NCI-H2081 (cell line): ENCODE measurements around the gene CEND1.
A peak's percentile ranks its signal among the peaks of the same experiment; 100 is the strongest.

Source experiments
- DNase-seq, 2 experiments: peaks; one replicate each; lab custom pipeline; 2025; lab: John Stamatoyannopoulos, UW

CEND1 gene

GRCh38 chr11:811446-812245 lies 21.8 kb upstream of the CEND1 start:
- no peak for DNase-seq

DNA sequence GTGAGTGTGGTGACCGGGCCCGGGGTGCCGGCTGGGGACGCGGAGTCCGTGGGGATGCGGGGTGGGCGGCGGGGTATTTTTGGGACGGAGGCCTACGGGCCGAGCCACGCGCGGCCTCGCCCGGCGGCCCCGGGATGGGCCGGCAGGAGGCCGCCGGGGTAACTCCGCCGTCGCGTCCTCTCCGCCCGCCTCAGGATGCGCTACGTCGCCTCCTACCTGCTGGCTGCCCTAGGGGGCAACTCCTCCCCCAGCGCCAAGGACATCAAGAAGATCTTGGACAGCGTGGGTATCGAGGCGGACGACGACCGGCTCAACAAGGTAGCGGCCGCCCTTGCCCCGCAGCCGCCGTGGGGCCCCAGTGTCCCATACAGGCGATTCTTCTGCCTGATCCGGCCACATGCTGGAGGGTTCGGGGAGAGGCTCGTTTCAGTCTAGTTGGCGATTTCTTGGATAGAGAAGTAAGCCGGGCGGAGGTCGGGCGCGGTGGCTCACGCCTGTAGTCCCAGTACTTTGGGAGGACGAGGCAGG lies 20.2 kb upstream of the CEND1 start:
- no peak for DNase-seq

DNA sequence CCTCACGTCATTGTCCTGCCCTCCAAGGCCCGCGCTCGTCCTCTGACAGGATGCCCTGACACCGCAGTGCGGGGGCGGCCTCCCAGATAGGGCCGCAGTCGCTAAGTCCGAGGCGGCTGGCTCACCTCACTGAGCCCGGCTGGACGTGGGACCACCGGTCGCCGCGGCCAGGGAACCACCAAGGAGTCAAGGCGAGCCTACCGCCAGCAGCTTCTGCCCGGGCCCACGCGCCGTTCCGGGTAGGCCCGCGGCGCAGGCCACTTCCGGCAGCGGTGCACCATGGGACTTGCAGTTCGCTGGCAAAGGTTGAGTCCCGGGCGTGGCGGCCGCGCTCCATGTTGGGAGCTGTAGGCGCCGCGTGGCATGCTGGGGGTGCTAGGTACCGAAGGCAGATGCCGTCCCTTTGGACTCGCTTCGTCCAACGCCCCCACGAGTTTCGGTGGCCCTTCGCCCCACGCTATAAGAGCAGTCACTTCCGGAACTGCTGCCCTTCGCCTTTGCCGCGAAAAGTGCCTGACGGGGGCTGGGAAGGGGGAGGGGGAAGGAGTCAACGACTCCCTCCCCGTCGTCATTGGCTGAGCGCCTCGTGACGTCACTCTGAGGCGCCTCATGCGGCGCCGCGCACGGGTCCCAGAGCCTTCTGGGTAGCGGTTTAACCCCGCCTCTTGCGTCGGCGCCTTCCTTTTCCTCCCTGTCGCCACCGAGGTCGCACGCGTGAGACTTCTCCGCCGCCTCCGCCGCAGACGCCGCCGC lies 19.6 kb upstream of the CEND1 start, which contains the start of gene RPLP2:
Gene RPLP2, plus strand, starts transcription at position 681 of the 753 bp plus-strand sequence. CDS start 268 bp downstream, outside the sequence.
- peak; percentile 95 to 98 for DNase-seq

GRCh38 chr11:808427-809286 lies 18.8 kb upstream of the CEND1 start:
- peak in 1 of 2 experiments; percentile 37 for DNase-seq

DNA sequence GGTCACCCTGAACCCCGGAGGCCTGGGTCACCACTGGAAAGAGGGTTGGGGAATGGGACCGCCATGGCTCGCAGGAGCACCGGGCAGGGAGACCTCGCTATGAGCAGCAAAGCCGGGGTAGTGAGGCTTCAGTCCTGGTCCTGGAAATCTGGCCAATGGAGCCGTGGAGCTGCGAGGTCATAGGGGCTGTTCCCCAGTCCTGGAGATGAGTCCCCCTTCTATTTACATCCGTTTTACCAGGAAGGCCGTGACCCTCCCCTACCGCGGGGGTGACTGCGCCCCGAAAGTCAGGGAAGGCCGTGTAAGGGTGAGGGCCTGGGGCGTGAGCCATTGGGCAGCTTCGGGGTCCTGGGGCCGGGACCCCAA lies 14.7 kb upstream of the CEND1 start:
- no peak for DNase-seq

DNA sequence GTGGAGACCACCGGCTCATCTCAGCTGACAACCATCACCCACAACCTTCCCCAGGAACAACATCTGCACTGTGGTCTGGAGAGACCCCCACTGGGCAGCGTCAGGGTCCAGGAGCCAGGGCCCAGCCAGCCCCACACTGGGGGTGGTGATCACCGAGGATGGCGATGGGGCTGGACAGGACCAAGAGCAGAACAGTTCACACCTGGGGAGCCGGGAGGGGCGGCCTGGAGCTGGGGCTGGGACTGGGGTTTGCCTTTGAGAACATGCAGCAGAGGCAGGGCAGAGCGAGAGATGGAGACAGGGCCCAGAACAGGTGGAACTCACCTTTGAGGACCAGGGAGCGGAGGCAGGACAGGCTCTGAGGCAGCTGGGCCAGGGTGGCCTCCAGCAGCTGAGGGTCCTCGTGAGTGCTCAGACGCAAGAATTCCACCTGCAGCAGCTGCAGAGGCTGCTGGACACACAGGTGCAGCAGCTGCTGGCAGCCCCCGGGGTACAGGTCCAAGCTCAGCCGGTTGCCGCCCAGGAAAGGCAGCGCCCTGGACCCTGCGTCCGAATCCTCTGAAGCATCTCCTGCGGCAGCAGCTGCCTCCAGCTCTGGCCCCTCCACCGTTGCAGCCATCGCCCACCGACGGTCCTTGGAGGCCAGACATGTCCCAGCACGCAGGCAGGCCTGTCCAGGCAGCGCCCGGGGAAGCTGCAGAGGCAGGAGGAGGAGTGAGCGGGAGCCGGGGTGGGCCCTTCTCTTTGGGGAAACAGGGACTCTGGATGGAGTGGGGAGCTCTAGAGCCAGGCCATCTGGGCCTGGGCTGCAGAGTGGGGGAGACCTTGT lies 14.1 kb upstream of the CEND1 start:
- peak; percentile 27 to 62 for DNase-seq

DNA sequence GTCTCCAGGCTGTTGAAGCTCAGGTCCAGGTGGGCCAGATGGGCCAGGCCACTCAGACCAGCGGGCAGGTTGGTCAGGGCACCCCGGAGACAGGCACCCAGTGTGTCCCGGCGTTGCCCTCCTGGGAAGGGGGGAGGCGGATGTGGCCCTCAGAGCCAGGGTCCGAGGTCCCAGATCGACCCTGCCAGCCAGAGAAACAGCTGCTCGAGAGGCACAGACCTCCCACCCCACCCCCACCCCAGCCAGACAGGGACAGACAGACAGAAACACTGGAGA lies 13.5 kb upstream of the CEND1 start:
- no peak for DNase-seq

- DNase-seq: no peak
Measured at GRCh38 chr11:802693-803466, 13.0 kb upstream of the CEND1 start.

GRCh38 chr11:802018-802617 lies 12.2 kb upstream of the CEND1 start:
- no peak for DNase-seq

DNA sequence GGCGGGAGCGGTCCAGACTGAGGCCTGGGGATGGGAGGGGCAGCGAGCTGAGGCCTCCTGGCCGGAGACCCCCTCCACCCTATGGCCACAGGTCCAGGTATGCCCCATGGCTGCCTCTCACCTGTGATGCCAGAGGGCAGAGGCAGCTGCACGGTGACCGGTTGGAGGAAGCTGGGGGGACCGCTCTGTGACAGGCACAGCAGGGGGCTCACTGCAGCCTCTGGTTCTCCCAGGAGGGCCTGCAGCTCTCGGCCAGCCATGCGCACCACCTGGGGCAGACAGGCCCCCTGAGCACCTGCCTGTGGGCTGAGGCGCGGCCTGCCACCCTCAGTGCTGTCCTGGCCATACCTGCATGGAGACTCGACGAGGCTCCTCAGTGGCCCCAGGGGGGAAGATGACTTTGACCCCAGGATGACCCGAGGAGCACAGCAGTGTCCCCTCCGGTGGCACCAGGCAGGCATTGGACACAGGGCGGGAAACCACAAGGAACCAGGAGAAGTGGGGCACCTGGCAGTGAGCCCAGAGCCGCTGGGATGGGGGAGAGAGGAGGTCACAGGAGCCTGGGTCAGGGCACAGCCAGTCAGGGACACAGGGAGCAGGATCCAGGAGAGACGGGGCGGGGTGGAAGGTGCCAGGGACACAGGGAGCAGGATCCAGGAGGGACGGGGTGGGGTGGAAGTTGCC lies 11.3 kb upstream of the CEND1 start:
- DNase-seq: no peak

DNA sequence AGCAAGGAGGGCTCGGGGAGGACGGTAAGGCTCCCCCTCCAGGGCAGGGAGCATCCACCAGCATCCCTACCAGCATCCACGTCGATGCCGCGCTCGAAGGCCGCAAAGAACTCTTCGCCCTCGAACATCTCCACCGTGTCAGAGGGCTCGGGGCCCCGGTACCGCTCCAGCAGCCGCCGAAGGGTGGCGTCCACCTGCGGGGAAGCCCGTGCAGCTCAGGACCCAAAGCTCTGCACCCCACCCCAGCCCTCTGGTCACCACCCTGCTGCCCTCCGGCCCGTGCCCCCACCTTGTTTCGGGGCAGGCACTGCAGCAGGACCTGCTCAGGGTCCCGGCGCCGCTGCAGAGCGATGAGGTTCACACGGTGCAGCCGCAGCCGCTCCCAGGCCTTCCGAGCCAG lies 10.6 kb upstream of the CEND1 start:
- no peak for DNase-seq

DNA sequence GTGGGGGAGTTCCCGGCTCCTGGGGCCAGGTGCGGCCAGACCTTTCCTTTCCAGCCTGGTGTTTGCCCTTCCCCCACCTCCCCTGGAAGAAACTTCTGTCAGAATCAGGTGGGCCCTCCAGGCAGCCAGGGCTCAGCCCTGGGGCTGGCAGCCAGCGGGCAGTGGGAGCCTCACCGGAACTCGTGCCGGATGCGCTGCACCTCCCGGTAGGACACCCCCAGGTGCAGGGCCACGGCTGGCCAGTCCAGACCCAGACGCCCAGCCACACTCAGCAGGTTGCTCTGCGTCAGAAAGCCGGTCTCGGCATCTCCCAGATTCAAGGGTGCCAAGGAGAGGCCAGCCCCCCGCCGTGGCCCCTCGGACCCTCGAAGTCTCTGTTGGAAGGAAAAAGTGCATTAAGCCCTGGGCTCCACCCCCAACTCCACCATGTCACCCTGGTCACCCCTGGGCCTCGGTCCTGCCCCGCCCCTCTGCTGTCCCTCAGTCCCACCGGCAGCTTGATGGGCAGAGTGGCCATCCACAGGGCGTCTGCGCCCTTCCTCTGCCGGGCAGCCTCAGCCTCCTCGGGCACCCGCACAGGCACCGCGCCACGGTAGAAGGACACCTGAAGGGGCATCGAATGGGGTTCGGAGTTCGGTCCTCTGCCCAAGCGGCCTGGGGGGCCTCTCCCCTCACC lies 9.9 kb upstream of the CEND1 start:
- no peak for DNase-seq

- DNase-seq: peak; percentile 69 to 73
Measured at GRCh38 chr11:798093-798713, 8.3 kb upstream of the CEND1 start, which contains the start of gene SLC25A22. SLC25A22 (minus strand) TSS chr11:798281; CDS start chr11:795006, 3,275 bp downstream.

DNA sequence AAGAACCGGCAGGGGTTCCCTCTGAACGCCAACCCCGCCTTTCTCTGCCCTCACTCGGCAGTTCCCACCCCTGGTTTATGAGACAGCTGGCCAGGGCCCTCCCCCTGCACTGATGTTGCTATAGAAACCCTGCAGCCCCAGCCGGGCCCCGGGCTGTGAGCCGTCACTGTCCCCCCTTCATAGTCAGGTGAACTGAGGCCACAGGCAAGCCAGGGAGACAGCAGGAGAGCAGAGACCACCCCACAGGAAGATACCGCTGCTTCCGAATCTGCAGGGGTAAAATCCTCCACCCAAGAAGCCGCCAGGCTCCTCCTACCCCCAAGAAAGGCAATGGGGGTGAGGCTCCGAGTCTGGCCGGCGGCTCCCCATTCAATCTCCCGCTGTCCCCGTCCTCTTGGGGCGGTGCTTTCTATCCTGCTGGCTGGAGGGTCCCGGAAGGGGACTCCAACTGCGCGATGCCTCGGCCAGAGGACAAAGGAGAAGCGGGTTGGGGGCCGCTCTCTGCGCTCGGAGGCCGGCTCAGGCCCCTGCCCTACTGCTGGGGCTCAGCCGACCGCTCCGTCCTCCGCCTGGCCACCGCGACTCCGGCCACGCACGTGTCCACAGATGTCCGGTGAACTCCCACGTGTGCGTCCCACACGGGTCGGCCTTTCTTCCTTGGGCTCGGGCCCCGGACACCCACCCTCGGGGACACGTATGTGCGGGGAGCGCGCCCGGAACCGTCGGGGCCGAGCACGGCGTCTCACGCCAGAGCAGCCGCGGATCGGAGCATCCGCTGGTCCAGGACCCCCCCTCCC lies 7.6 kb upstream of the CEND1 start:
- peak; percentile 90 to 91 for DNase-seq

DNA sequence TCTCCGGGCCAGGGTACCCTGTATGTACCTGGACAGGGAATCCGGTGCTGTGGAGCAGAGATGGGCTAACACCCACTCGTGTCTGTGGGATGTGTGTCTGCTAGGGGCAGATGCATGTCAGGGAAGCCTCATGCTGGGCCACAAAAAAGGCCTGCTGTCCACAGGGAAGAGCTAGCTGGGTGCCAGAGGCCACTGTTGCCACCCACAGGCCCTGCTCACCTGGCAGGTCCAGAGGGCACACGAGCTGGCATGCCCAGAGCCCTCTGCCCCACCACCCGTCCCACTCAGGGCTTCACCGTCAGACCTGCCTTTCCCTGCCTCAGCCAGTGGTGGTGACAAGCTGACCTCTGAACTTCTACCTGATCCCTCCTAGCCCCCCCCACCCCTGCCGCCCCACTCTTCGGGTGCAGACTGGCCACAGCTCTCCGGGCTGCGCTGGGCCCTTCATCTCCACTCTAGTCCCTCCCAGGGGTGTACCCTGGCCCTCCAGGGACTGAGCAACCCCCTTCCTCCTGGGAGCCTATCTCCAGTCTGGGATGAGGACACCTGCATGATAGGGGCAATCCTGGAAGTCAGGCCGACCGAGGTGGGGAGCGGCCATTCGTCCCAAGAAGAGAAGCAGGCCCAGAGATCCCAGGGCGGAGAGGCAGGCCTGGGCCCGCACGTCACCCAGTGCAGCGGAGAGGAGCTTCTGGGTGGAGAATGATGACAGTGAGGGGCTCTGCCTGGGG lies 6.8 kb upstream of the CEND1 start:
- DNase-seq: no peak

GRCh38 chr11:795634-796564 lies 6.0 kb upstream of the CEND1 start:
- peak in 1 of 2 experiments; percentile 19 for DNase-seq
